Measurements from ENCODE around the gene CDK14. TPM values are rescaled to one million over a fixed set of nuclear protein-coding genes. Genes with fewer than 3 reads are reported as not detected.

Gene CDK14
- total RNA-seq, 4 donors from 2014 or later, result 22.2 to 36.3 (median 28.6) TPM

DNA sequence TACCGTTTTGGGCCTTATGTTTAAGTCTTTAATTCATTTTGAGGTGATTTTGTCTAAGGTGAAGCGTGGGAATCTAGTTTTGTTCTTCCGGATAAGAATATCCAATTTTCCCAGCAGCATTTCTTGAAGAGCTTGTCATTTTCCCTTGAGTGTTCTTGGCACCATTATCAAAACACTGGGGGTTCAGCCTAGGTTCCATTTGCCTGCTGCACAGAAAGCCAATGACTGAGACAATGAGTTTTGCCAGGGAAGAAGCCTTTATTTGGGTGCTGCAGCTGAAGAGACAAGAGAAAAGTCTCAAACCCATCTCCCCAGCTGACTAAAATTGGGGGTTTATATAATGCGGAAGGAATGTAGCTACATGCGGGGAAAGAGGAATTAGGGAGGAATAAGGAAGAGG lies 380.9 kb downstream of the CDK14 start:
- TF ChIP-seq, protein P1, sequence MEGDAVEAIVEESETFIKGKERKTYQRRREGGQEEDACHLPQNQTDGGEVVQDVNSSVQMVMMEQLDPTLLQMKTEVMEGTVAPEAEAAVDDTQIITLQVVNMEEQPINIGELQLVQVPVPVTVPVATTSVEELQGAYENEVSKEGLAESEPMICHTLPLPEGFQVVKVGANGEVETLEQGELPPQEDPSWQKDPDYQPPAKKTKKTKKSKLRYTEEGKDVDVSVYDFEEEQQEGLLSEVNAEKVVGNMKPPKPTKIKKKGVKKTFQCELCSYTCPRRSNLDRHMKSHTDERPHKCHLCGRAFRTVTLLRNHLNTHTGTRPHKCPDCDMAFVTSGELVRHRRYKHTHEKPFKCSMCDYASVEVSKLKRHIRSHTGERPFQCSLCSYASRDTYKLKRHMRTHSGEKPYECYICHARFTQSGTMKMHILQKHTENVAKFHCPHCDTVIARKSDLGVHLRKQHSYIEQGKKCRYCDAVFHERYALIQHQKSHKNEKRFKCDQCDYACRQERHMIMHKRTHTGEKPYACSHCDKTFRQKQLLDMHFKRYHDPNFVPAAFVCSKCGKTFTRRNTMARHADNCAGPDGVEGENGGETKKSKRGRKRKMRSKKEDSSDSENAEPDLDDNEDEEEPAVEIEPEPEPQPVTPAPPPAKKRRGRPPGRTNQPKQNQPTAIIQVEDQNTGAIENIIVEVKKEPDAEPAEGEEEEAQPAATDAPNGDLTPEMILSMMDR (IDR thresholded peaks at IDR 0.05), result no peak
- TF ChIP-seq POLR2A (IDR thresholded peaks at IDR 0.05) (no peak), EP300 (IDR thresholded peaks at IDR 0.05) (no peak)
- WGBS, 2 donors, result 95 to 96% methylated on average over 5 of the region's 5 CpGs

DNA sequence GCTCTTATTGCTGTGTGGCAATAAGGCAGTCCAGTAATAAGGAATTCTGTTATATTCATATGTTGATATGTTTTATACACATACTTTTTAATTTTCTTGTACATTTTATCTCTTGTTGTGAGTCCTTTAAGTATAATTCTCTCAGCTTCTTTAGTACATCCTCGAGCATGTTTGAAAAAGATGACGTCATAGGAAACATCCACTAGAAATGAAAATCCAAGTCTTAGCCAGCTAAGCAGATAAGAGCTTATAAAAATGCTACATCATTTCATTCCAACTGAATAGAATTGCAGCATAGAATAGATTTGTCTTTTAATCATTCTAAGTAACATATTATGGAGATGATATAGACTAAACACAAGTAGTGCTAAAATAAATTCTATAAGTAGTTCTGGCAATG lies 384.4 kb downstream of the CDK14 start:
- 42 to 44% methylated on average over 2 of the region's 2 CpGs for WGBS, 2 donors
- Histone ChIP-seq H3K36me3 (no peaks in the 10 kb centered on the region), H3K27ac (no peak overlapping the region), H3K27me3 (no peaks in the 10 kb centered on the region), H3K4me3 (no peak overlapping the region), H3K4me1 (no peaks in the 10 kb centered on the region), H3K9me3 (peaks cover 0 to 11% (median 0%) of the 10 kb centered on the region in 4 donors)
- TF ChIP-seq POLR2A (IDR thresholded peaks at IDR 0.05), result no peak
- TF ChIP-seq, protein P1 (IDR thresholded peaks at IDR 0.05), result no peak
- TF ChIP-seq EP300 (IDR thresholded peaks at IDR 0.05), result no peak
- DNase-seq (ENCODE audit: low spot score in 2 of 2), result no peak

More for the DNA sequence above, 380.9 kb downstream of the CDK14 start:
- Histone ChIP-seq H3K27me3 (no peaks in the 10 kb centered on the region), H3K36me3 (peaks cover 0 to 5% (median 0%) of the 10 kb centered on the region in 3 donors), H3K27ac (no peak overlapping the region), H3K4me1 (no peaks in the 10 kb centered on the region), H3K4me3 (no peak overlapping the region), H3K9me3 (peaks cover 0 to 15% (median 0%) of the 10 kb centered on the region in 4 donors)
- DNase-seq (ENCODE audit: low spot score in 2 of 2), result no peak

DNA sequence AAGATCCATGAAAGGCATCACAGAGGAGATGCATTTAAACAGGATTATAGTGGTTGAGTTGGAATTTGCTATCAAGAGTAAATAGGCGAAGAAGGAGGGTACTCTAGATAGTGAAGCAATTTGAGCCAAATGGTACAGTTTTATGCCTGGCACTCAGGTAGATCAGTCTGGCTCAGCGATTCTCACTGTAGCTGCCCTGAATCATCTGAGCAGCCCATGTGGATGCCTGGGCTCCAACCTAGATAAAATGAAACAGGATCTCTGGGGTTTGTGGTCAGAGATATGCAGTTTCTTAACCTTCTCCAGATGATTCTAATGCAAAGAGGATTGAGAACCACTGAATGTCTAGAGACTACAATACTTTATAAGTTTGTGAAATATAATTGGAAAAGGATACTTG lies 386.1 kb downstream of the CDK14 start:
- Histone ChIP-seq H3K9me3 (peaks cover 0 to 11% (median 0%) of the 10 kb centered on the region in 4 donors), H3K27ac (no peak overlapping the region), H3K36me3 (no peaks in the 10 kb centered on the region), H3K4me3 (no peak overlapping the region), H3K27me3 (no peaks in the 10 kb centered on the region), H3K4me1 (no peaks in the 10 kb centered on the region)
- WGBS, 2 donors, result 97 to 98% methylated on average over 2 of the region's 2 CpGs
- TF ChIP-seq EP300 (IDR thresholded peaks at IDR 0.05), result no peak
- TF ChIP-seq, protein P1 (IDR thresholded peaks at IDR 0.05), result no peak
- TF ChIP-seq POLR2A (IDR thresholded peaks at IDR 0.05), result no peak
- DNase-seq (ENCODE audit: low spot score in 2 of 2), result no peak

DNA sequence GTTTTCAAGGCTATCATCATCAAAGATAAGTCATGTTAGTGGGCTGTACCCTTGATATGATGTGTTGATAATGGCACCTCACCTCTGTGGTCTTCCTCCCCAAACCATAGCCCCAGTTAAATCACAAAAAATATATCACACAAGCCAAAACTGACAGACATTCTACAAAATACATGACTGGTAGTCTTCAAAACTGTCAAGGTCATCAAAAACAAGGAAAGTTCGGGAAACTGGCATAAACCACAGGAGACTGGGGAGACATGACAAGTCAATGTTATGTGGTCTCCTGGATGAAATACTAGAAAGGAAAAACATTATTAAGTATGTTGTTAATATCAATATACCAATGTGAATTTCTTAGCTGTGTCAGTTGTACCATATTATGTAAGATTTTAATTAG lies 388.6 kb downstream of the CDK14 start:
- no peaks in the 10 kb centered on the region for H3K27me3 ChIP-seq
- WGBS, 2 donors, result 94 to 100% methylated on average over 1 of the region's 1 CpG
- no peaks in the 10 kb centered on the region for H3K36me3 ChIP-seq
- no peak overlapping the region for H3K4me3 ChIP-seq
- DNase-seq (ENCODE audit: low spot score in 2 of 2), result no peak
- TF ChIP-seq, protein P1 (IDR thresholded peaks at IDR 0.05), result no peak
- TF ChIP-seq POLR2A (IDR thresholded peaks at IDR 0.05) (no peak), EP300 (IDR thresholded peaks at IDR 0.05) (no peak)
- no peak overlapping the region for H3K27ac ChIP-seq
- H3K4me1 ChIP-seq, result no peaks in the 10 kb centered on the region
- peaks cover 0 to 11% (median 0%) of the 10 kb centered on the region in 4 donors for H3K9me3 ChIP-seq

DNA sequence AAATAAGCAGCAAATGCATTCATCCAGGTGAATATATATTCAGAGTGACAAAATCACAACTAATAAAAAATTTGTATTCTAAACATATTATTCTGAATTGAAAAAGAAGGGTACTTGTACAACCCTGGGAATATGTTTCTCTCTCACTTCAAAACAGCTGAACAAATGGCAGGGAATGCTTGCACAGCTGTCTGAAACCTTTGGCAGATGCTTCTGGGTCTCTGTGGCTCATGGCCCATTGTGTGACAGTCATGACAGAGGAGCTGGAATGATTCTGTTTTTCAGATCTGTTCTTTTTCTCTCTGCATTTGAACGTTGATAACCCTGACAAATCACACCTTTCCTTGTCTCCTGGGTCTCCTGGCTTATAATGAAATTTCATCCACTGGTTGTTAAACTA lies 392.4 kb downstream of the CDK14 start:
- H3K4me1 ChIP-seq, result no peaks in the 10 kb centered on the region
- H3K27ac ChIP-seq, result no peak overlapping the region
- 68 to 70% methylated on average over 1 of the region's 1 CpG for WGBS, 2 donors
- no peaks in the 10 kb centered on the region for H3K36me3 ChIP-seq
- no peak for TF ChIP-seq POLR2A (IDR thresholded peaks at IDR 0.05)
- no peak for TF ChIP-seq EP300 (IDR thresholded peaks at IDR 0.05)
- TF ChIP-seq, protein P1 (IDR thresholded peaks at IDR 0.05), result no peak
- no peak for DNase-seq (ENCODE audit: low spot score in 2 of 2)
- H3K4me3 ChIP-seq, result no peak overlapping the region
- no peaks in the 10 kb centered on the region for H3K9me3 ChIP-seq
- H3K27me3 ChIP-seq, result no peaks in the 10 kb centered on the region
